ENCODE measurements around the gene MAN2A1.

DNA sequence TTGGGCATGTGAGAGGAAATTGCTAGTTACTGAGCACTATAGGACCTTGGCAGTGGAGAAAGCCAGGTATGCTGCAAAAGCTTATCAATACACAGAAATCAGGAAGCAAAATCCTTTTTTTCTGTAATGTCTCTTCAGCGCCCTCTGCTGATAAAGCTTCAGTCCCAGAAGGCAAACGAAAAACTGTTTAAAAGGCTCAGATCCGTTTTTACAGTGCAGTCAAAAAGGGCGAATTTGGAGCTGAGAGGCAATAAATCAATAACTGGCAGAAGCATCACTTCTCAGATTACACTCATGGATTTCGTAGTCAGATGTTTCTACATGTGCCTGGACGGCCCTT, 1.1 kb upstream of the MAN2A1 start:
- peak in 4 of 6 experiments; percentile 11 to 42 (median 28) for TF ChIP-seq CTCF (IDR thresholded peaks at IDR 0.05)
- TF ChIP-seq POLR2A (IDR thresholded peaks at IDR 0.05) = no peak
